ENCODE measurements around the gene PGLYRP2. TPM values are rescaled to one million over a fixed set of nuclear protein-coding genes. Genes with fewer than 3 reads are reported as not detected.
A peak's percentile ranks its signal among the peaks of the same experiment; 100 is the strongest.

The PGLYRP2 gene
- polyA plus RNA-seq, 1 of the 3 experiments (the other 2 are of a cell fraction) = not detected

DNA sequence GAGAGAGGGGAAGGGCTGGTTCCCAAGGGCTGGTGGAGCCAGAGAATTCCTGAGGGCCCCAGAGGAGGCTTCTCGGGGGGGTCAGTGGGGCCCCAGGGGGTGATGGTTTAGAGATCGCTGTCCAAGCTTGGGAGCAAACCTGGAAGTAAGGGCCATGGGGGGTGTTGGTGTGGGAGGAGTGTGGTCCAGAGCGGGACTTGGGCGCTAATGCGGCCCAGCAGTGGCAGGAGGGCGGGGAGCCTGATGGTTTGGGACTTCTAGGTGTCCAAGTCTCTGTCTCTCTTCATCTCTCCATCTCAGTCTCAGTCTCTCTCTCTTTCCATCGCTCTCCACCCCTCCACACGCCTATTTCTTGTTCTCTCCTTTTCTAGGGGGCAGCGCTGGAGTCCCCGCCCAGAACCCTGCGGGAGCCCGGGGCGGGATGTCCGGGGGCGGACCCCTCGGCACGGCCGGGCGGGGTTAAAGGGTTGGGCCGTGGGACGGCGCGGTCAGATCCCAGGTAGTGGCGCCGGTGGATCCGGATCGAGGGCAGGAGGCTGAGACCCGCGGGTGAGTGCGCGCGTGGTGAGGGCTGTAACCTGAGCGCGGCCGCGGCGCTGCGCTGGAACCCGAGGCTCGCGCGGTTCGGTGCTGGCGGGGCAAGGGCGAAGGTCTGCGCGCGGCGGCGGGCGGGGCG is 28.9 kb upstream of the PGLYRP2 start, which contains the start of gene CYP4F22:
CYP4F22 (plus strand) TSS at position 491 of the 676 bp plus-strand sequence. CDS start 16,812 bp downstream, outside the sequence.
- Histone ChIP-seq H3K9me2 (no peaks in the 10 kb centered on the region), H3K9ac (no peak within 1 kb of the TSS), H3K79me2 (ENCODE audit: insufficient read depth) (no peaks in the 10 kb centered on the region), H3K4me3 (ENCODE audit: low read depth in 2 of 2, low read length in 1 of 2) (no peak within 1 kb of the TSS), H3K4me1 (ENCODE audit: control insufficient read depth in 1 of 2, insufficient read depth in 2 of 2, low read depth in 1 of 2, low read length in 1 of 2) (no peaks in the 10 kb centered on the region), H3K27ac (ENCODE audit: low read depth in 2 of 2, low read length in 1 of 2) (no peak within 1 kb of the TSS), H3K36me3 (replicated peaks in 1 of 2; ENCODE audit: control insufficient read depth in 1 of 2, insufficient read depth in 2 of 2, low read length in 1 of 2) (no peaks in the 10 kb centered on the region), H3K4me2 (peak within 1 kb of the TSS; percentile 37; the same call in 1 of the 2 replicates), H3K27me3 (ENCODE audit: insufficient read depth) (peaks cover 50% of the 10 kb centered on the region), H2AFZ (ENCODE audit: low read depth) (no peak within 1 kb of the TSS), H3F3A (replicated peaks; ENCODE audit: insufficient read depth) (no peaks in the 10 kb centered on the region), H4K20me1 (ENCODE audit: insufficient read depth) (no peaks in the 10 kb centered on the region), H3K9me3 (no peaks in the 10 kb centered on the region)
- POLR2A ChIA-PET = no interaction called here
- no peak for DNase-seq
- no peak for TF ChIP-seq SIN3A (IDR thresholded peaks at IDR 0.05; ENCODE audit: borderline replicate concordance, low read depth, low read length)
- WGBS (ENCODE audit: low lambda C conversion rate) = 3% methylated on average over 33 of the region's 52 CpGs
- CTCF ChIA-PET = no interaction called here

DNA sequence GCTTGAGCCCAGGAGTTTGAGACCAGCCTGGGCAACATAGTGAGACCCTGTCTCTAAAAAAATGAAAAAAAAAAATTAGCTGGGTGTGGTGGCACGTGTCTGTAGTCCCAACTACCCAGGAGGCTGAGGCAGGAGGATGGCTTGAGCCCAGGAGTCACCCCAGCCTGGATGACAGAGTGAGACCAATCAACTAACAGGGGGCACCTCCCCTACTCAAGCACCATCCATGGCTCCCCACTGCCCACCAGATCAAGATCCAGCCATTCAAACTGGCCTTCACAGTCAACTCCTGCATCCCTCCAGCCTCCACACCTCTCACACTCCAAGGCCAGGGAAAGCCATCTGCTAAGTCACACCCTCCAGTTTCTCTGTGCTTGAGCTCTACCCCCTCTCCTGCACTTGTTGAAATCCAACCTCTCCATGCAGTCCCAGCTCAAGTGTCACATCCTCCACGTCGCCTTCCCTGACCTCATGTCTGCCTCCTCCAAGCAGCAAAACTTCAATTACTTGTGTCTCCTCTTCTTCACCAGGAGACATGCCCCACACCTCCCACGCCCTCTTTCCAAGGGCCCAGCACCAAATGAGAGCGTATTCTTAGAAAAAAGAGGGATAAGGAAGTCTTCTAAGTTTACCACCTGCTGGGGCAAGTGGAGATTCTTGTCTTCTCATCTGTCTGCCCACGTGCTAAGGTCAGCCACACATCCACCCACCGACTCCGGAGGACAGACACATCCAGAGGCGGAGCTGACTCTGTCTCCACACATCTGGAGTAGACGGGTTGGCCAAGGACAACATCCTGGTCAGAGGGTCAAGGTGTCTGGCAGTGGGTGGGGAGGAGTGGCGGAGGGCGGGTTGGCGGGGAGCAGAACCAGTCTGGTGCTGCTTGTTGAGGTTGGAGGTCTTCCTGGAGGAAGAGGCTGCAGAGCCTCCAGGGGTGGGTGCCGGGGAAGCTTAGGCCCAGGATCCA is 28.1 kb upstream of the PGLYRP2 start:
- Histone ChIP-seq H3F3A (replicated peaks; ENCODE audit: insufficient read depth) (no peaks in the 10 kb centered on the region), H3K9me3 (no peaks in the 10 kb centered on the region), H3K4me1 (ENCODE audit: control insufficient read depth in 1 of 2, insufficient read depth in 2 of 2, low read depth in 1 of 2, low read length in 1 of 2) (no peaks in the 10 kb centered on the region), H3K9ac (no peak overlapping the region), H3K4me2 (no peak overlapping the region), H3K36me3 (replicated peaks in 1 of 2; ENCODE audit: control insufficient read depth in 1 of 2, insufficient read depth in 2 of 2, low read length in 1 of 2) (no peaks in the 10 kb centered on the region), H3K4me3 (ENCODE audit: low read depth in 2 of 2, low read length in 1 of 2) (no peak overlapping the region), H2AFZ (ENCODE audit: low read depth) (no peak overlapping the region), H3K79me2 (ENCODE audit: insufficient read depth) (no peaks in the 10 kb centered on the region), H3K27ac (ENCODE audit: low read depth in 2 of 2, low read length in 1 of 2) (no peak overlapping the region), H4K20me1 (ENCODE audit: insufficient read depth) (no peaks in the 10 kb centered on the region), H3K9me2 (no peaks in the 10 kb centered on the region), H3K27me3 (ENCODE audit: insufficient read depth) (peaks cover 50% of the 10 kb centered on the region)
- WGBS (ENCODE audit: low lambda C conversion rate) = 16% methylated on average over 14 of the region's 14 CpGs
- ChIA-PET POLR2A (no interaction called here), CTCF (no interaction called here)
- no peak for TF ChIP-seq NRF1 (IDR thresholded peaks at IDR 0.05; ENCODE audit: low read depth, low read length)
- no peak for TF ChIP-seq TCF12 (IDR thresholded peaks at IDR 0.05)
- no peak for TF ChIP-seq EZH2phosphoT487 (IDR thresholded peaks at IDR 0.05; ENCODE audit: borderline replicate concordance, low read depth)
- no peak for TF ChIP-seq ELF1 (IDR thresholded peaks at IDR 0.05)
- no peak for TF ChIP-seq RXRA (IDR thresholded peaks at IDR 0.05; ENCODE audit: borderline replicate concordance, low read depth)
- no peak for TF ChIP-seq CHD2 (IDR thresholded peaks at IDR 0.05; ENCODE audit: low read length, partially characterized antibody)
- no peak for TF ChIP-seq SMC3 (IDR thresholded peaks at IDR 0.05; ENCODE audit: low read depth, low read length)
- TF ChIP-seq TEAD4 (IDR thresholded peaks at IDR 0.05; ENCODE audit: borderline replicate concordance, insufficient read depth) = no peak
- TF ChIP-seq, protein P1, sequence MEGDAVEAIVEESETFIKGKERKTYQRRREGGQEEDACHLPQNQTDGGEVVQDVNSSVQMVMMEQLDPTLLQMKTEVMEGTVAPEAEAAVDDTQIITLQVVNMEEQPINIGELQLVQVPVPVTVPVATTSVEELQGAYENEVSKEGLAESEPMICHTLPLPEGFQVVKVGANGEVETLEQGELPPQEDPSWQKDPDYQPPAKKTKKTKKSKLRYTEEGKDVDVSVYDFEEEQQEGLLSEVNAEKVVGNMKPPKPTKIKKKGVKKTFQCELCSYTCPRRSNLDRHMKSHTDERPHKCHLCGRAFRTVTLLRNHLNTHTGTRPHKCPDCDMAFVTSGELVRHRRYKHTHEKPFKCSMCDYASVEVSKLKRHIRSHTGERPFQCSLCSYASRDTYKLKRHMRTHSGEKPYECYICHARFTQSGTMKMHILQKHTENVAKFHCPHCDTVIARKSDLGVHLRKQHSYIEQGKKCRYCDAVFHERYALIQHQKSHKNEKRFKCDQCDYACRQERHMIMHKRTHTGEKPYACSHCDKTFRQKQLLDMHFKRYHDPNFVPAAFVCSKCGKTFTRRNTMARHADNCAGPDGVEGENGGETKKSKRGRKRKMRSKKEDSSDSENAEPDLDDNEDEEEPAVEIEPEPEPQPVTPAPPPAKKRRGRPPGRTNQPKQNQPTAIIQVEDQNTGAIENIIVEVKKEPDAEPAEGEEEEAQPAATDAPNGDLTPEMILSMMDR (IDR thresholded peaks at IDR 0.05) = no peak
- TF ChIP-seq, protein P2, sequence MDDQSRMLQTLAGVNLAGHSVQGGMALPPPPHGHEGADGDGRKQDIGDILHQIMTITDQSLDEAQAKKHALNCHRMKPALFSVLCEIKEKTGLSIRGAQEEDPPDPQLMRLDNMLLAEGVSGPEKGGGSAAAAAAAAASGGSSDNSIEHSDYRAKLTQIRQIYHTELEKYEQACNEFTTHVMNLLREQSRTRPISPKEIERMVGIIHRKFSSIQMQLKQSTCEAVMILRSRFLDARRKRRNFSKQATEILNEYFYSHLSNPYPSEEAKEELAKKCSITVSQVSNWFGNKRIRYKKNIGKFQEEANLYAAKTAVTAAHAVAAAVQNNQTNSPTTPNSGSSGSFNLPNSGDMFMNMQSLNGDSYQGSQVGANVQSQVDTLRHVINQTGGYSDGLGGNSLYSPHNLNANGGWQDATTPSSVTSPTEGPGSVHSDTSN (IDR thresholded peaks at IDR 0.05) = no peak
- TF ChIP-seq FOXJ3 (CRISPR knock-in tag; IDR thresholded peaks at IDR 0.05) = no peak
- TF ChIP-seq, protein P3, sequence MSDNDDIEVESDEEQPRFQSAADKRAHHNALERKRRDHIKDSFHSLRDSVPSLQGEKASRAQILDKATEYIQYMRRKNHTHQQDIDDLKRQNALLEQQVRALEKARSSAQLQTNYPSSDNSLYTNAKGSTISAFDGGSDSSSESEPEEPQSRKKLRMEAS (IDR thresholded peaks at IDR 0.05; ENCODE audit: low read depth) = no peak
- TF ChIP-seq, protein P4, sequence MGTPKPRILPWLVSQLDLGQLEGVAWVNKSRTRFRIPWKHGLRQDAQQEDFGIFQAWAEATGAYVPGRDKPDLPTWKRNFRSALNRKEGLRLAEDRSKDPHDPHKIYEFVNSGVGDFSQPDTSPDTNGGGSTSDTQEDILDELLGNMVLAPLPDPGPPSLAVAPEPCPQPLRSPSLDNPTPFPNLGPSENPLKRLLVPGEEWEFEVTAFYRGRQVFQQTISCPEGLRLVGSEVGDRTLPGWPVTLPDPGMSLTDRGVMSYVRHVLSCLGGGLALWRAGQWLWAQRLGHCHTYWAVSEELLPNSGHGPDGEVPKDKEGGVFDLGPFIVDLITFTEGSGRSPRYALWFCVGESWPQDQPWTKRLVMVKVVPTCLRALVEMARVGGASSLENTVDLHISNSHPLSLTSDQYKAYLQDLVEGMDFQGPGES (IDR thresholded peaks at IDR 0.05; ENCODE audit: low read depth, low read length) = no peak
- TF ChIP-seq RFX5 (IDR thresholded peaks at IDR 0.05; ENCODE audit: low read length) = no peak
- TF ChIP-seq MEF2A (IDR thresholded peaks at IDR 0.05; ENCODE audit: borderline replicate concordance, low read depth) = no peak
- no peak for TF ChIP-seq FOXM1 (IDR thresholded peaks at IDR 0.05; ENCODE audit: low read depth)
- DNase-seq = no peak

Measured in SK-N-SH (cell line).